ENCODE measurements around the gene ATF6. TPM values are rescaled to one million over a fixed set of nuclear protein-coding genes. Genes with fewer than 3 reads are reported as not detected.

Gene ATF6
- total and polyA plus RNA-seq, 2 donors from 2014 or later: 11.5 to 35.6 TPM

DNA sequence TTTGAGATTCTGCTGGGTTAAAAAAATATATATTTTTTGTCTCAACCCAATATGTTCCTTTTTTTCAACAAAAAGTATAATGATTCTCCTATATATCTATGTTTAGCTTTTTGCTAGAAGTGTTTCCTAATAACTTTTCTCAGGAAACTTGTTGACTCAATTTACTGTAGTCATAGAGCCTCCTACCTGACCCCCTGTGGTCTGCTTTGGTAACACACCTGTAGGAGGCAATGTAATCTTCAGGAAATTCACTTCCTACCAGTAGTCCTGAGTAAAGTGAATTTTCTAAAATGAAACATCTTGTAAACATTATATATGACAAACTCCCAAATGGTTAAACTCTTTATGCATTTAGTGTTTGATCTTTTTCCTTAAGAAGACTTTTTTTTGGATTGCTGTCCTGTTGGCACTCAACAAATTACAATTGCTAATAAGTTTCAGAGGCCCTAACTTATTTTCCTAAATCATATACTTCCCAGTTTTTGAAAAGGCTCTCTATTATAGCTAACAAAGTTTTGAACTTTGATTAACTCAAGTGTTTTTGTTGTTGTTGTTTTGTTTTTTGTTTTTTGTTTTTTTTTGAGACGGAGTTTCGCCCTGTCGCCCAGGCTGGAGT is 139.3 kb downstream of the ATF6 start:
- FAIRE-seq (no peak), DNase-seq (peak in 1 of 5 donors; percentile 29)
- Histone ChIP-seq H3K27ac (ENCODE audit: low read depth in 2 of 2, low read length in 2 of 2) (no peak overlapping the region), H3K4me1 (ENCODE audit: control insufficient read depth in 2 of 3, insufficient read depth in 2 of 3, low read depth in 1 of 3, low read length in 3 of 3) (peaks cover 0 to 6% (median 3%) of the 10 kb centered on the region in 3 donors), H3K27me3 (ENCODE audit: control insufficient read depth, insufficient read depth, low read length) (no peaks in the 10 kb centered on the region), H3K9me3 (ENCODE audit: control insufficient read depth in 2 of 3, insufficient read depth in 1 of 3, low read length in 3 of 3) (no peaks in the 10 kb centered on the region), H3K36me3 (ENCODE audit: control insufficient read depth in 2 of 3, insufficient read depth in 3 of 3, low read length in 3 of 3) (no peaks in the 10 kb centered on the region), H3K9ac (ENCODE audit: low read length in 3 of 3) (no peak overlapping the region), H3K4me3 (ENCODE audit: low read length in 3 of 3) (no peak overlapping the region)
- intact Hi-C loops (cut with DNase I): no loop called here
- TF ChIP-seq, protein P1, sequence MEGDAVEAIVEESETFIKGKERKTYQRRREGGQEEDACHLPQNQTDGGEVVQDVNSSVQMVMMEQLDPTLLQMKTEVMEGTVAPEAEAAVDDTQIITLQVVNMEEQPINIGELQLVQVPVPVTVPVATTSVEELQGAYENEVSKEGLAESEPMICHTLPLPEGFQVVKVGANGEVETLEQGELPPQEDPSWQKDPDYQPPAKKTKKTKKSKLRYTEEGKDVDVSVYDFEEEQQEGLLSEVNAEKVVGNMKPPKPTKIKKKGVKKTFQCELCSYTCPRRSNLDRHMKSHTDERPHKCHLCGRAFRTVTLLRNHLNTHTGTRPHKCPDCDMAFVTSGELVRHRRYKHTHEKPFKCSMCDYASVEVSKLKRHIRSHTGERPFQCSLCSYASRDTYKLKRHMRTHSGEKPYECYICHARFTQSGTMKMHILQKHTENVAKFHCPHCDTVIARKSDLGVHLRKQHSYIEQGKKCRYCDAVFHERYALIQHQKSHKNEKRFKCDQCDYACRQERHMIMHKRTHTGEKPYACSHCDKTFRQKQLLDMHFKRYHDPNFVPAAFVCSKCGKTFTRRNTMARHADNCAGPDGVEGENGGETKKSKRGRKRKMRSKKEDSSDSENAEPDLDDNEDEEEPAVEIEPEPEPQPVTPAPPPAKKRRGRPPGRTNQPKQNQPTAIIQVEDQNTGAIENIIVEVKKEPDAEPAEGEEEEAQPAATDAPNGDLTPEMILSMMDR (IDR thresholded peaks at IDR 0.05; ENCODE audit: borderline replicate concordance, extremely low read depth, insufficient read depth): peak; percentile 34

- Histone ChIP-seq H3K9me3 (ENCODE audit: control insufficient read depth in 2 of 3, insufficient read depth in 1 of 3, low read length in 3 of 3) (no peaks in the 10 kb centered on the region), H3K4me1 (ENCODE audit: control insufficient read depth in 2 of 3, insufficient read depth in 2 of 3, low read depth in 1 of 3, low read length in 3 of 3) (no peaks in the 10 kb centered on the region), H3K9ac (ENCODE audit: low read length in 3 of 3) (no peak overlapping the region), H3K4me3 (ENCODE audit: low read length in 3 of 3) (no peak overlapping the region), H3K27me3 (ENCODE audit: control insufficient read depth, insufficient read depth, low read length) (no peaks in the 10 kb centered on the region), H3K27ac (ENCODE audit: low read depth in 2 of 2, low read length in 2 of 2) (no peak overlapping the region), H3K36me3 (ENCODE audit: control insufficient read depth in 2 of 3, insufficient read depth in 3 of 3, low read length in 3 of 3) (no peaks in the 10 kb centered on the region)
- FAIRE-seq (no peak), DNase-seq (no peak)
- TF ChIP-seq, protein P1 (IDR thresholded peaks at IDR 0.05; ENCODE audit: borderline replicate concordance, extremely low read depth, insufficient read depth): no peak
- intact Hi-C loops (cut with DNase I): no loop called here
Measured at GRCh38 chr1:161907265-161907664, 141.1 kb downstream of the ATF6 start.

GRCh38 chr1:161908264-161908663 is 142.1 kb downstream of the ATF6 start:
- TF ChIP-seq, protein P1 (IDR thresholded peaks at IDR 0.05; ENCODE audit: borderline replicate concordance, extremely low read depth, insufficient read depth): no peak
- intact Hi-C loops (cut with DNase I): no loop called here
- no peak for DNase-seq
- Histone ChIP-seq H3K27me3 (ENCODE audit: control insufficient read depth, insufficient read depth, low read length) (no peaks in the 10 kb centered on the region), H3K27ac (ENCODE audit: low read depth in 2 of 2, low read length in 2 of 2) (no peak overlapping the region), H3K4me1 (ENCODE audit: control insufficient read depth in 2 of 3, insufficient read depth in 2 of 3, low read depth in 1 of 3, low read length in 3 of 3) (no peaks in the 10 kb centered on the region), H3K36me3 (ENCODE audit: control insufficient read depth in 2 of 3, insufficient read depth in 3 of 3, low read length in 3 of 3) (no peaks in the 10 kb centered on the region), H3K9ac (ENCODE audit: low read length in 3 of 3) (no peak overlapping the region), H3K9me3 (ENCODE audit: control insufficient read depth in 2 of 3, insufficient read depth in 1 of 3, low read length in 3 of 3) (no peaks in the 10 kb centered on the region), H3K4me3 (ENCODE audit: low read length in 3 of 3) (no peak overlapping the region)
- FAIRE-seq: no peak

DNA sequence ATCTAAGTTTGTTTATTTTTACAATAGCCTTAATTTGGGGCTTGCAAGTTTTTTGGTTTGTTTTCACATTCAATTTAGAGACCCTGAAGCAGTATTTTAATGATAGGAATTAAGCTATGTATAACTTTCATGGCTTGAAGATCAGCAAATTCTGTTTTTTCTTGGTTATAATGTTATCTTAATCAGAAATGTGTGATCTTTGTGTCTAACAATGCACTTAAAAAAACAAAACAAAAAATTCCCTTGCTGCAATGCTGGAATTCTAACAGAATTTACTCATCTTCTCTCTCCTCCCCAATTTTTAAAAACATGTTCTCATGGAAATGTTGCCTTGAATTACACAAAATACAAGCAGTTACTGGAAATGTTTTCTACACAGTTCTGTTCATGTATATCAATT is 144.5 kb downstream of the ATF6 start:
- Histone ChIP-seq H3K4me1 (ENCODE audit: control insufficient read depth in 2 of 3, insufficient read depth in 2 of 3, low read depth in 1 of 3, low read length in 3 of 3) (no peaks in the 10 kb centered on the region), H3K9me3 (ENCODE audit: control insufficient read depth in 2 of 3, insufficient read depth in 1 of 3, low read length in 3 of 3) (no peaks in the 10 kb centered on the region), H3K9ac (ENCODE audit: low read length in 3 of 3) (no peak overlapping the region), H3K27me3 (ENCODE audit: control insufficient read depth, insufficient read depth, low read length) (no peaks in the 10 kb centered on the region), H3K36me3 (ENCODE audit: control insufficient read depth in 2 of 3, insufficient read depth in 3 of 3, low read length in 3 of 3) (peaks cover 0 to 3% (median 0%) of the 10 kb centered on the region in 3 donors), H3K27ac (ENCODE audit: low read depth in 2 of 2, low read length in 2 of 2) (no peak overlapping the region), H3K4me3 (ENCODE audit: low read length in 3 of 3) (no peak overlapping the region)
- no peak for DNase-seq
- TF ChIP-seq, protein P1 (IDR thresholded peaks at IDR 0.05; ENCODE audit: borderline replicate concordance, extremely low read depth, insufficient read depth): no peak
- intact Hi-C loops (cut with DNase I): no loop called here
- FAIRE-seq: no peak
